Thyroid gland (tissue), 4 donors: ENCODE data around the gene SUN2. TPM values are rescaled to one million over a fixed set of nuclear protein-coding genes. Genes with fewer than 3 reads are reported as not detected.

Source experiments
- DNase-seq, 2 donors: peaks; one replicate each; pipeline ENCODE4 v3.0.0-alpha.2; 2019
- H3K27ac ChIP-seq, 3 donors: fragments of 200-600 bp; sonication (generic); 1 replicate in 2 of 3; 2 replicates in 1 of 3; pipeline ENCODE4 v1.5.1; 2016 to 2019; ENCODE audit warnings: mild to moderate bottlenecking in 1 of 3, moderate library complexity in 1 of 3
- H3K27me3 ChIP-seq: fragments of 200-600 bp; sonication (generic); one replicate; pipeline ENCODE4 v1.5.1; 2019
- H3K36me3 ChIP-seq, 2 donors: fragments of 200-600 bp; sonication (generic); one replicate each; pipeline ENCODE4 v1.5.1; 2016 to 2019
- H3K4me1 ChIP-seq, 2 donors: fragments of 200-600 bp; sonication (generic); one replicate each; pipeline ENCODE4 v1.5.1; 2017 to 2019
- H3K4me3 ChIP-seq, 3 donors: fragments of 200-600 bp; sonication (generic); replicated peaks in 1 of 3; 1 replicate in 2 of 3; 2 replicates in 1 of 3; pipeline ENCODE4 v1.5.1; 2016; ENCODE audit warnings: mild to moderate bottlenecking in 1 of 3
- H3K9me3 ChIP-seq: fragments of 200-600 bp; sonication (generic); one replicate; pipeline ENCODE4 v1.5.1; 2017
- CTCF ChIP-seq, 6 experiments: fragments of 200-600 bp in 3 of 6; fragments of 450-650 bp in 3 of 6; sonication (generic) in 3 of 6; IDR thresholded peaks; one replicate each; pipeline ENCODE4 v1.5.1; 2016 to 2019; ENCODE audit warnings: antibody characterized with exemption in 6 of 6, mild to moderate bottlenecking in 2 of 6, inconsistent platforms in 1 of 6, moderate library complexity in 1 of 6
- POLR2A ChIP-seq, 2 donors: fragments of 450-650 bp; IDR thresholded peaks; one replicate each; pipeline ENCODE4 v1.6.1; 2017; ENCODE audit warnings: antibody characterized with exemption in 2 of 2, mild to moderate bottlenecking in 2 of 2, moderate library complexity in 1 of 2
- WGBS, 2 donors: methylation state at CpG; one replicate each; pipeline ENCODE4 v1.1.5; 2017; 5-methylcytosine and 5-hydroxymethylcytosine counted together
- intact Hi-C: fragments of 100-400 bp; cut with DNase I; formaldehyde crosslinking; loops from one replicate; pipeline ENCODE4 v1.15.1; 2023
- total RNA-seq, 4 donors: library from RNA; depleted of rRNA; stranded (reverse); fragments of >200 nt; gene quantifications; one replicate each; pipeline ENCODE4 v1.2.3, GENCODE V29; 2016

The SUN2 gene
- total RNA-seq, 4 donors from 2014 or later: 137 to 356 (median 153) TPM

- 0 to 1% methylated on average over 20 to 38 of the region's 80 CpGs for WGBS, 2 donors
- Histone ChIP-seq H3K27me3 (no peaks in the 10 kb centered on the region), H3K9me3 (no peaks in the 10 kb centered on the region), H3K27ac (peak overlapping the region; percentile 90 to 97 (median 93)), H3K4me3 (peak overlapping the region; percentile 74 to 96 (median 81)), H3K4me1 (peaks cover 18 to 30% of the 10 kb centered on the region in 2 donors), H3K36me3 (no peaks in the 10 kb centered on the region)
- peak in 1 of 2 donors; percentile 38 for TF ChIP-seq POLR2A (IDR thresholded peaks at IDR 0.05)
- TF ChIP-seq CTCF (IDR thresholded peaks at IDR 0.05): no peak
- intact Hi-C loops: loop anchor here (5.0 kb wide), 1 partner anchor 46 kb away; no protein-coding TSS in a partner anchor
- DNase-seq: peak; percentile 53 to 55
These were observed 49.5 kb downstream of the SUN2 start for GRCh38 chr22:38706101-38706900.

GRCh38 chr22:38705235-38706100 lies 50.3 kb downstream of the SUN2 start, which contains the start of gene GTPBP1:
TSS of gene GTPBP1 (plus strand) at chr22:38705944. CDS start at chr22:38705956, 12 bp downstream.
- DNase-seq: peak; percentile 99
- TF ChIP-seq POLR2A (IDR thresholded peaks at IDR 0.05): peak; percentile 68 to 97
- TF ChIP-seq CTCF (IDR thresholded peaks at IDR 0.05): peak in 2 of 6 experiments; percentile 10 to 26
- 0% methylated on average over 7 to 43 of the region's 55 CpGs for WGBS, 2 donors
- Histone ChIP-seq H3K4me3 (peak within 1 kb of the TSS; percentile 74 to 96 (median 81)), H3K4me1 (peaks cover 19 to 30% of the 10 kb centered on the region in 2 donors), H3K9me3 (no peaks in the 10 kb centered on the region), H3K27me3 (no peaks in the 10 kb centered on the region), H3K27ac (peak within 1 kb of the TSS; percentile 90 to 97 (median 93)), H3K36me3 (no peaks in the 10 kb centered on the region)
- intact Hi-C loops: loop anchor here (5.0 kb wide), 1 partner anchor 47 kb away; no protein-coding TSS in a partner anchor

- intact Hi-C loops: loop anchor here (5.0 kb wide), 1 partner anchor 48 kb away; no protein-coding TSS in a partner anchor
- DNase-seq: no peak
- Histone ChIP-seq H3K4me3 (no peak overlapping the region), H3K9me3 (no peaks in the 10 kb centered on the region), H3K36me3 (no peaks in the 10 kb centered on the region), H3K27me3 (no peaks in the 10 kb centered on the region), H3K4me1 (peaks cover 21 to 31% of the 10 kb centered on the region in 2 donors), H3K27ac (peak overlapping the region; percentile 11 to 79 (median 72))
- WGBS, 2 donors: 20 to 23% methylated on average over 10 of the region's 10 CpGs
- TF ChIP-seq CTCF (IDR thresholded peaks at IDR 0.05): no peak
- no peak for TF ChIP-seq POLR2A (IDR thresholded peaks at IDR 0.05)
These were observed 51.1 kb downstream of the SUN2 start for GRCh38 chr22:38704654-38705234.

- 0% methylated on average over 38 to 47 of the region's 94 CpGs for WGBS, 2 donors
- peak; percentile 92 to 94 for DNase-seq
- TF ChIP-seq CTCF (IDR thresholded peaks at IDR 0.05) (peak in 2 of 6 experiments; percentile 17 to 27), POLR2A (IDR thresholded peaks at IDR 0.05) (peak; percentile 88 to 99)
- H3K36me3 ChIP-seq: no peaks in the 10 kb centered on the region
- H3K9me3 ChIP-seq: no peaks in the 10 kb centered on the region
- H3K27ac ChIP-seq: peak within 1 kb of the TSS; percentile 91 to 99 (median 98)
- intact Hi-C loops: no loop called here
- H3K4me3 ChIP-seq: peak within 1 kb of the TSS; percentile 66 to 98 (median 91)
- H3K4me1 ChIP-seq: peaks cover 45 to 50% of the 10 kb centered on the region in 2 donors
- H3K27me3 ChIP-seq: no peaks in the 10 kb centered on the region
These were observed 54.8 kb downstream of the SUN2 start, which contains the start of gene JOSD1 for GRCh38 chr22:38700789-38701628. TSS of gene JOSD1 (minus strand) at chr22:38700943. CDS start at chr22:38699987, 956 bp downstream.
